ENCODE results near the gene PTPN4. TPM values are rescaled to one million over a fixed set of nuclear protein-coding genes. Genes with fewer than 3 reads are reported as not detected.

The PTPN4 gene
- total RNA-seq, 2 donors from 2014 or later, result 52.6 to 69.8 TPM

DNA sequence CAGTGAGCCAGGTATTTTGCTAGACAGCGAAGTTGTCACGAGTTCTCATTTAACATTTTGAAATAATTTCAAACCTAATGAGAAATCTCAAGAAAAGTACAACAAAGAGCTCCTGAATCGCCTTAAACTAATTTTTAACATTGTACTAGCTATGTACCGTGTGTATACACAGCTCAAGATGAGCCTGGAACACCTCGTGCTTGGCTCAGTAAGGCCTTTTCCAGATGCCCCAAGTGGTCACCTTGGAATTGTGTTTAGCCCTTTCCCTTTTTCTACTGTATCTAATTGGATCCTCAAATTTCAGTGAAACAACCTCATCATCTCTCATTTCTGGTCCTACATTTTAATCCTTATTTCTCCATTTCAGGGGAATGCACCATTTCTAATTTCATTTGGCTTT is 7.2 kb downstream of the PTPN4 start:
- H3K9ac ChIP-seq (ENCODE audit: extremely low read depth, low read length, poor library complexity, severe bottlenecking), result no peak overlapping the region
- peaks cover 28% of the 10 kb centered on the region for H3K4me1 Mint-ChIP-seq
- H3K36me3 Mint-ChIP-seq (ENCODE audit: low read depth), result no peaks in the 10 kb centered on the region
- peaks cover 5% of the 10 kb centered on the region for H3K4me1 ChIP-seq (ENCODE audit: control insufficient read depth, insufficient read depth, low read length)
- H3K4me3 ChIP-seq (ENCODE audit: low read length), result no peak overlapping the region
- no peaks in the 10 kb centered on the region for H3K27me3 ChIP-seq (ENCODE audit: control insufficient read depth, insufficient read depth, low read length, poor library complexity, severe bottlenecking)
- H3K27ac Mint-ChIP-seq, result no peak overlapping the region
- 95 to 97% methylated on average over 5 of the region's 5 CpGs for WGBS, 2 experiments (ENCODE audit: insufficient coverage in 1 of 2, insufficient read length in 1 of 2)
- no peaks in the 10 kb centered on the region for H3K36me3 ChIP-seq (ENCODE audit: control insufficient read depth, insufficient read depth, low read length)
- H3K9me3 Mint-ChIP-seq, result no peaks in the 10 kb centered on the region
- no peaks in the 10 kb centered on the region for H3K27me3 Mint-ChIP-seq (ENCODE audit: insufficient read depth)
- H3K4me3 Mint-ChIP-seq, result no peak overlapping the region
- DNase-seq, result no peak
- H3K27ac ChIP-seq (ENCODE audit: low read depth, low read length), result no peak overlapping the region
- TF ChIP-seq, protein P1, sequence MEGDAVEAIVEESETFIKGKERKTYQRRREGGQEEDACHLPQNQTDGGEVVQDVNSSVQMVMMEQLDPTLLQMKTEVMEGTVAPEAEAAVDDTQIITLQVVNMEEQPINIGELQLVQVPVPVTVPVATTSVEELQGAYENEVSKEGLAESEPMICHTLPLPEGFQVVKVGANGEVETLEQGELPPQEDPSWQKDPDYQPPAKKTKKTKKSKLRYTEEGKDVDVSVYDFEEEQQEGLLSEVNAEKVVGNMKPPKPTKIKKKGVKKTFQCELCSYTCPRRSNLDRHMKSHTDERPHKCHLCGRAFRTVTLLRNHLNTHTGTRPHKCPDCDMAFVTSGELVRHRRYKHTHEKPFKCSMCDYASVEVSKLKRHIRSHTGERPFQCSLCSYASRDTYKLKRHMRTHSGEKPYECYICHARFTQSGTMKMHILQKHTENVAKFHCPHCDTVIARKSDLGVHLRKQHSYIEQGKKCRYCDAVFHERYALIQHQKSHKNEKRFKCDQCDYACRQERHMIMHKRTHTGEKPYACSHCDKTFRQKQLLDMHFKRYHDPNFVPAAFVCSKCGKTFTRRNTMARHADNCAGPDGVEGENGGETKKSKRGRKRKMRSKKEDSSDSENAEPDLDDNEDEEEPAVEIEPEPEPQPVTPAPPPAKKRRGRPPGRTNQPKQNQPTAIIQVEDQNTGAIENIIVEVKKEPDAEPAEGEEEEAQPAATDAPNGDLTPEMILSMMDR (conservative IDR thresholded peaks at IDR 0.05), result peak; percentile 57
- no peaks in the 10 kb centered on the region for H3K9me3 ChIP-seq (ENCODE audit: control insufficient read depth, low read length)

- no peak overlapping the region for H3K4me3 Mint-ChIP-seq
- H3K27me3 ChIP-seq (ENCODE audit: control insufficient read depth, insufficient read depth, low read length, poor library complexity, severe bottlenecking), result no peaks in the 10 kb centered on the region
- peaks cover 5% of the 10 kb centered on the region for H3K4me1 ChIP-seq (ENCODE audit: control insufficient read depth, insufficient read depth, low read length)
- no peaks in the 10 kb centered on the region for H3K36me3 ChIP-seq (ENCODE audit: control insufficient read depth, insufficient read depth, low read length)
- H3K27ac ChIP-seq (ENCODE audit: low read depth, low read length), result no peak overlapping the region
- peak overlapping the region; percentile 39 for H3K4me3 ChIP-seq (ENCODE audit: low read length)
- H3K9me3 ChIP-seq (ENCODE audit: control insufficient read depth, low read length), result no peaks in the 10 kb centered on the region
- peaks cover 24% of the 10 kb centered on the region for H3K4me1 Mint-ChIP-seq
- 86 to 90% methylated on average over 1 of the region's 1 CpG for WGBS, 2 experiments (ENCODE audit: insufficient coverage in 1 of 2, insufficient read length in 1 of 2)
- H3K9me3 Mint-ChIP-seq, result no peaks in the 10 kb centered on the region
- TF ChIP-seq, protein P1 (conservative IDR thresholded peaks at IDR 0.05), result no peak
- no peak overlapping the region for H3K9ac ChIP-seq (ENCODE audit: extremely low read depth, low read length, poor library complexity, severe bottlenecking)
- H3K36me3 Mint-ChIP-seq (ENCODE audit: low read depth), result no peaks in the 10 kb centered on the region
- DNase-seq, result no peak
- H3K27me3 Mint-ChIP-seq (ENCODE audit: insufficient read depth), result no peaks in the 10 kb centered on the region
- no peak overlapping the region for H3K27ac Mint-ChIP-seq
Observed at GRCh38 chr2:119768742-119769141, 9.0 kb downstream of the PTPN4 start.

- TF ChIP-seq, protein P1 (conservative IDR thresholded peaks at IDR 0.05), result no peak
- Histone ChIP-seq H3K36me3 (ENCODE audit: control insufficient read depth, insufficient read depth, low read length) (no peaks in the 10 kb centered on the region), H3K4me1 (ENCODE audit: control insufficient read depth, insufficient read depth, low read length) (peaks cover 5% of the 10 kb centered on the region), H3K27ac (ENCODE audit: low read depth, low read length) (no peak overlapping the region), H3K4me3 (ENCODE audit: low read length) (no peak overlapping the region), H3K9me3 (ENCODE audit: control insufficient read depth, low read length) (no peaks in the 10 kb centered on the region), H3K27me3 (ENCODE audit: control insufficient read depth, insufficient read depth, low read length, poor library complexity, severe bottlenecking) (no peaks in the 10 kb centered on the region), H3K9ac (ENCODE audit: extremely low read depth, low read length, poor library complexity, severe bottlenecking) (no peak overlapping the region)
- H3K4me3 Mint-ChIP-seq, result no peak overlapping the region
- H3K27me3 Mint-ChIP-seq (ENCODE audit: insufficient read depth), result no peaks in the 10 kb centered on the region
- no peaks in the 10 kb centered on the region for H3K36me3 Mint-ChIP-seq (ENCODE audit: low read depth)
- no peak for DNase-seq
- H3K9me3 Mint-ChIP-seq, result no peaks in the 10 kb centered on the region
- peaks cover 18% of the 10 kb centered on the region for H3K4me1 Mint-ChIP-seq
- 80 to 98% methylated on average over 1 to 3 of the region's 3 CpGs for WGBS, 2 experiments (ENCODE audit: insufficient coverage in 1 of 2, insufficient read length in 1 of 2)
- H3K27ac Mint-ChIP-seq, result no peak overlapping the region
Observed at GRCh38 chr2:119769645-119770044, 9.9 kb downstream of the PTPN4 start.

Measured in endodermal cell (in vitro differentiated cells).